H9 (cell line): ENCODE results near the gene C3orf49. TPM values are rescaled to one million over a fixed set of nuclear protein-coding genes. Genes with fewer than 3 reads are reported as not detected.

Experiments
- DNase-seq: peaks from one replicate; pipeline ENCODE4 v3.0.0-alpha.2; 2017
- H2AFZ ChIP-seq: one replicate; pipeline ENCODE4 v1.6.1; 2013; ENCODE audit warnings: mild to moderate bottlenecking, low read length, control low read depth, moderate library complexity
- H2AK5ac ChIP-seq: 2 replicates; pipeline ENCODE4 v1.6.1; 2013; ENCODE audit warnings: low read length, control low read depth, mixed read lengths; ENCODE audit not compliant: insufficient read length
- H2BK120ac ChIP-seq: one replicate; pipeline ENCODE4 v1.6.1; 2013; ENCODE audit warnings: low read depth, mild to moderate bottlenecking, low read length, control low read depth, inconsistent platforms; ENCODE audit not compliant: poor library complexity, severe bottlenecking
- H2BK12ac ChIP-seq: 2 replicates; pipeline ENCODE4 v1.6.1; 2013; ENCODE audit warnings: low read length, control low read depth, mixed read lengths, low read depth; ENCODE audit not compliant: insufficient read length
- H2BK15ac ChIP-seq: 2 replicates; pipeline ENCODE4 v1.6.1; 2013; ENCODE audit warnings: low read depth, low read length, control low read depth
- H2BK20ac ChIP-seq: one replicate; pipeline ENCODE4 v1.6.1; 2013; ENCODE audit warnings: low read depth, mild to moderate bottlenecking, low read length, control low read depth, inconsistent platforms; ENCODE audit not compliant: poor library complexity, severe bottlenecking
- H2BK5ac ChIP-seq: 2 replicates; pipeline ENCODE4 v1.6.1; 2013; ENCODE audit warnings: low read length, control low read depth, mixed read lengths; ENCODE audit not compliant: insufficient read length
- H3K14ac ChIP-seq: 2 replicates; pipeline ENCODE4 v1.6.1; 2013; ENCODE audit warnings: low read length, control low read depth; ENCODE audit not compliant: insufficient read depth
- H3K18ac ChIP-seq: 2 replicates; pipeline ENCODE4 v1.6.1; 2013; ENCODE audit warnings: low read depth, mild to moderate bottlenecking, mixed read lengths, low read length, control low read depth; ENCODE audit not compliant: insufficient read length
- H3K23ac ChIP-seq: 2 replicates; pipeline ENCODE4 v1.6.1; 2013; ENCODE audit warnings: low read length, control low read depth, mixed read lengths, low read depth; ENCODE audit not compliant: insufficient read length
- H3K23me2 ChIP-seq: 2 replicates; pipeline ENCODE4 v1.6.1; 2013; ENCODE audit warnings: low read depth, mild to moderate bottlenecking, mixed read lengths, low read length, control low read depth; ENCODE audit not compliant: insufficient read length, poor library complexity, severe bottlenecking
- H3K27ac ChIP-seq: 2 replicates; pipeline ENCODE4 v1.5.1; 2013; ENCODE audit warnings: low read length, control low read depth, mixed read lengths, low read depth; ENCODE audit not compliant: insufficient read length
- H3K27me3 ChIP-seq: 2 replicates; pipeline ENCODE4 v1.6.1; 2013; ENCODE audit warnings: low read length, control low read depth, inconsistent platforms; ENCODE audit not compliant: insufficient read depth
- H3K4ac ChIP-seq: 2 replicates; pipeline ENCODE4 v1.6.1; 2013; ENCODE audit warnings: low read depth, mild to moderate bottlenecking, control low read depth, inconsistent platforms, low read length, moderate library complexity
- H3K4me1 ChIP-seq: 2 replicates; pipeline ENCODE4 v1.6.1; 2013; ENCODE audit warnings: low read length, control low read depth, inconsistent platforms; ENCODE audit not compliant: insufficient read depth
- H3K4me2 ChIP-seq: 2 replicates; pipeline ENCODE4 v1.6.1; 2013; ENCODE audit warnings: low read length, control low read depth, mixed read lengths; ENCODE audit not compliant: insufficient read length, insufficient read depth
- H3K56ac ChIP-seq: 2 replicates; pipeline ENCODE4 v1.6.1; 2013; ENCODE audit warnings: low read depth, mild to moderate bottlenecking, mixed read lengths, low read length, control low read depth; ENCODE audit not compliant: insufficient read length
- H3K79me1 ChIP-seq: 2 replicates; pipeline ENCODE4 v1.6.1; 2013; ENCODE audit warnings: low read depth, mild to moderate bottlenecking, moderate library complexity, low read length, control low read depth, inconsistent platforms; ENCODE audit not compliant: insufficient read depth, poor library complexity, severe bottlenecking
- H3K79me2 ChIP-seq: 2 replicates; pipeline ENCODE4 v1.6.1; 2013; ENCODE audit warnings: low read length, control low read depth, inconsistent platforms; ENCODE audit not compliant: insufficient read depth
- H3K9ac ChIP-seq: 2 replicates; pipeline ENCODE4 v1.6.1; 2013; ENCODE audit warnings: low read length, control low read depth, mixed read lengths; ENCODE audit not compliant: insufficient read length; ENCODE audit errors: extremely low read depth
- H3K9me3 ChIP-seq: one replicate; pipeline ENCODE4 v1.6.1; 2013; ENCODE audit warnings: low read depth, low read length, inconsistent platforms; ENCODE audit not compliant: control insufficient read depth
- H3T11ph ChIP-seq: one replicate; pipeline ENCODE4 v1.6.1; 2013; ENCODE audit warnings: mild to moderate bottlenecking, low read length, control low read depth, inconsistent platforms
- H4K20me1 ChIP-seq: one replicate; pipeline ENCODE4 v1.6.1; 2013; ENCODE audit not compliant: control insufficient read depth, insufficient read length, insufficient read depth
- H4K5ac ChIP-seq: 2 replicates; pipeline ENCODE4 v1.6.1; 2013; ENCODE audit warnings: low read depth, mild to moderate bottlenecking, mixed read lengths, low read length, control low read depth; ENCODE audit not compliant: insufficient read length
- H4K8ac ChIP-seq: replicated peaks from 2 replicates; pipeline ENCODE4 v1.6.1; 2013; ENCODE audit warnings: low read length, control low read depth, mixed read lengths, low read depth; ENCODE audit not compliant: insufficient read length
- H4K91ac ChIP-seq: 2 replicates; pipeline ENCODE4 v1.6.1; 2013; ENCODE audit warnings: low read depth, mild to moderate bottlenecking, moderate library complexity, mixed read lengths, low read length, control low read depth; ENCODE audit not compliant: insufficient read length
- H3K27ac Mint-ChIP-seq, 3 experiments: 2 replicates in 2 of 3; 3 replicates in 1 of 3; pipeline ENCODE4 v1.8.0; 2020 to 2021; ENCODE audit warnings: mixed read lengths in 3 of 3, mild to moderate bottlenecking in 1 of 3, moderate library complexity in 1 of 3
- H3K27me3 Mint-ChIP-seq: 2 replicates; pipeline ENCODE4 v1.8.0; 2021; ENCODE audit warnings: low read depth, mild to moderate bottlenecking, moderate library complexity, mixed read lengths
- H3K36me3 Mint-ChIP-seq, 3 experiments: 2 replicates in 2 of 3; 3 replicates in 1 of 3; pipeline ENCODE4 v1.8.0; 2020 to 2021; ENCODE audit warnings: low read depth in 3 of 3, mixed read lengths in 3 of 3; ENCODE audit not compliant: insufficient read depth in 1 of 3
- H3K4me1 Mint-ChIP-seq, 2 experiments: 2 replicates each; pipeline ENCODE4 v1.8.0; 2020; ENCODE audit warnings: mixed read lengths in 2 of 2
- H3K4me3 Mint-ChIP-seq, 2 experiments: 2 replicates in 1 of 2; 3 replicates in 1 of 2; pipeline ENCODE4 v1.8.0; 2020 to 2021; ENCODE audit warnings: mild to moderate bottlenecking in 2 of 2, mixed read lengths in 2 of 2, moderate library complexity in 1 of 2
- H3K9me3 Mint-ChIP-seq, 2 experiments: 2 replicates in 1 of 2; 3 replicates in 1 of 2; pipeline ENCODE4 v1.8.0; 2020; ENCODE audit warnings: mild to moderate bottlenecking in 2 of 2, mixed read lengths in 2 of 2, moderate library complexity in 1 of 2
- whole genome bisulfite sequencing: extraction: QIAGEN DNeasy Blood & Tissue Kit; methylation state at CpG from one replicate; pipeline ENCODE4 v1.1.7; 2013; ENCODE audit warnings: missing lambda C conversion rate, low lambda C conversion rate, mixed read lengths; ENCODE audit not compliant: insufficient read length; ENCODE audit errors: extremely low coverage; 5-methylcytosine and 5-hydroxymethylcytosine counted together
- total RNA-seq: library from RNA; stranded (reverse); gene quantifications from 2 replicates; pipeline ENCODE4 v1.2.1, GENCODE V29; 2021
- TF ChIP-seq, protein P1 (sequence below): fragments of 200-600 bp; sonication (generic); conservative IDR thresholded peaks from 3 replicates; pipeline ENCODE4 v1.8.0; 2021; ENCODE audit warnings: antibody characterized with exemption, mild to moderate bottlenecking

The C3orf49 gene
- total RNA-seq, 1 experiment from 2014 or later, result not detected

DNA sequence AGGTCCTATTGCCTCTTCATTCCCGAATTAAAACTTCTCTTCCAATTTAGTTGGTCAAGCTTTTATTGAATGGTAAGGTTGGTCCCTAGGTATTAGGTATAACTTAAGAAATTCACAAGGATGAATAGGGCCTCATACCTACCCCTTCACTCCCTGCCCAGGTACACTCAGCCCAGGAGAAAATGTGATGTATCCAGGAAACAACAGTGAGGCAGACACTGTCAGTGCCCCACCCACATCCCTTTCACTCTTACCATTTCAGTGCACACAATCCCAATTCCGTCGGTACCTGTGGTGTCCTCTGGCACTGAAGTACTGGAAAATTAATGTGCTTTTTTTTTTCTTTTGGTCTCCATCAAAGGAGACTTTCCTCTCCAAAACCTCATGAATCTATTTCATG is 10.5 kb upstream of the C3orf49 start:
- WGBS, result no CpG with 5 or more reads among the region's 3 CpGs

More for the DNA sequence above, 10.5 kb upstream of the C3orf49 start:
- Histone ChIP-seq H3T11ph (no peak overlapping the region), H3K9me3 (no peaks in the 10 kb centered on the region), H2AFZ (no peak overlapping the region), H4K20me1 (no peaks in the 10 kb centered on the region), H4K8ac (no peak overlapping the region), H3K4me2 (no peak overlapping the region), H2BK12ac (no peak overlapping the region), H3K27me3 (no peaks in the 10 kb centered on the region), H3K4ac (no peak overlapping the region), H3K56ac (no peak overlapping the region), H3K23ac (no peak overlapping the region), H3K79me1 (no peaks in the 10 kb centered on the region), H3K4me1 (no peaks in the 10 kb centered on the region), H3K9ac (no peak overlapping the region), H2BK20ac (no peak overlapping the region), H3K23me2 (no peaks in the 10 kb centered on the region), H2AK5ac (no peak overlapping the region), H3K79me2 (no peaks in the 10 kb centered on the region), H3K14ac (no peak overlapping the region), H2BK15ac (no peak overlapping the region), H2BK120ac (no peak overlapping the region), H4K91ac (no peak overlapping the region), H4K5ac (no peak overlapping the region), H3K18ac (no peak overlapping the region), H2BK5ac (no peak overlapping the region), H3K27ac (no peak overlapping the region)
- DNase-seq, result no peak
- Mint-ChIP-seq H3K27ac (no peak overlapping the region), H3K36me3 (0 out of 7 replicates have a peak, but pooled peaks cover 0 to 5% (median 0%) of the 10 kb centered on the region in 3 experiments), H3K4me1 (peaks cover under 1 to 5% of the 10 kb centered on the region in 2 experiments), H3K27me3 (peaks cover 18% of the 10 kb centered on the region), H3K4me3 (no peak overlapping the region), H3K9me3 (peaks cover 0 to 5% of the 10 kb centered on the region in 2 experiments; a peak in 1 of 5 replicates)
- TF ChIP-seq, protein P1, sequence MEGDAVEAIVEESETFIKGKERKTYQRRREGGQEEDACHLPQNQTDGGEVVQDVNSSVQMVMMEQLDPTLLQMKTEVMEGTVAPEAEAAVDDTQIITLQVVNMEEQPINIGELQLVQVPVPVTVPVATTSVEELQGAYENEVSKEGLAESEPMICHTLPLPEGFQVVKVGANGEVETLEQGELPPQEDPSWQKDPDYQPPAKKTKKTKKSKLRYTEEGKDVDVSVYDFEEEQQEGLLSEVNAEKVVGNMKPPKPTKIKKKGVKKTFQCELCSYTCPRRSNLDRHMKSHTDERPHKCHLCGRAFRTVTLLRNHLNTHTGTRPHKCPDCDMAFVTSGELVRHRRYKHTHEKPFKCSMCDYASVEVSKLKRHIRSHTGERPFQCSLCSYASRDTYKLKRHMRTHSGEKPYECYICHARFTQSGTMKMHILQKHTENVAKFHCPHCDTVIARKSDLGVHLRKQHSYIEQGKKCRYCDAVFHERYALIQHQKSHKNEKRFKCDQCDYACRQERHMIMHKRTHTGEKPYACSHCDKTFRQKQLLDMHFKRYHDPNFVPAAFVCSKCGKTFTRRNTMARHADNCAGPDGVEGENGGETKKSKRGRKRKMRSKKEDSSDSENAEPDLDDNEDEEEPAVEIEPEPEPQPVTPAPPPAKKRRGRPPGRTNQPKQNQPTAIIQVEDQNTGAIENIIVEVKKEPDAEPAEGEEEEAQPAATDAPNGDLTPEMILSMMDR, result no peak
